GM18858 (cell line): Measurements from ENCODE around the gene EIF2B5.
"Not testable (repeated sequence)": the region's sequence is repeated elsewhere in the genome, so short reads cannot be mapped to it uniquely, and the experiment has no call there.

ENCODE experiments used
- ATAC-seq: cut with Tn5 transposase; IDR thresholded peaks from one replicate; pipeline ENCODE4 v1.9.1; 2021; ENCODE audit not compliant: unreplicated experiment

The EIF2B5 gene

GRCh38 chr3:184145111-184145524 lies 10.0 kb downstream of the EIF2B5 start:
- no peak for ATAC-seq

GRCh38 chr3:184145751-184146270 lies 10.7 kb downstream of the EIF2B5 start:
- no peak for ATAC-seq

DNA sequence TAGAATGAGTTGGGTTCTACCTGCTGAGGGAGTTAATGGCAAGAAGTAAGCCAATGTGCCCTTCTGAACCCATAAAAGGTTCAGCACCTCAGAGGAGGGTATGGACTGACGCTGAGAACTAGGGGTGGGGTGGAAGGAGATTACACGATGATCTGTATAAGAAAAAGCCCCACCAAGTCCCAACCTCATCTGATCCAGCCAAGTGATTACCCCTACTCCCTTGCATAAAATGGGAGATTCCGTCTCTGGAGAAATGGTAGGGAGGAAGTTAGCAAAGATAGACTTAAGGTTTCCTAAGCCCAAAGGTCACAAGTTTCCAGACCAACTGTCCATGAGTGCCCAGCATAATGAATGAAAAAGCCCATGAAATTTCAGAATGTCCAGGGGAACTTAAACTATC lies 12.9 kb downstream of the EIF2B5 start:
- no peak for ATAC-seq

DNA sequence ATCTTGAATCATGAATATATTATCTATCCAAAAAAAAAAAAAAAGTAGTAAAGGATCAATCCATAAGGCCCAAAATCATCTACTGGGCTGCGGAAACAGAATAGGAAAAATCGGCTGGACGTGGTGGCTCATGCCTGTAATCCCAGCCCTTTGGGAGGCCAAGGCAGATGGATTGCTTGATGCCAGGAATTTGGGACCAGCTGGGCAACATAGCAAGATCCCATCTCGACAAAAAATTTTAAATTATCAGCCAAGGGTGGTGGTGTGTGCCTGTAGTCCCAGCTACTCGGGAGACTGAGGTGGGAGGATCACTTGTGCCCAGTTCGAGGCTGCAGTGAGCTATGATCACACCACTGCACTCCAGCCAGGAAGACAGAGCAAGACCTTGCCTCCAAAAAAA lies 14.0 kb downstream of the EIF2B5 start:
- ATAC-seq = no peak

GRCh38 chr3:184149770-184150169 lies 14.6 kb downstream of the EIF2B5 start:
- not testable (repeated sequence) for ATAC-seq

DNA sequence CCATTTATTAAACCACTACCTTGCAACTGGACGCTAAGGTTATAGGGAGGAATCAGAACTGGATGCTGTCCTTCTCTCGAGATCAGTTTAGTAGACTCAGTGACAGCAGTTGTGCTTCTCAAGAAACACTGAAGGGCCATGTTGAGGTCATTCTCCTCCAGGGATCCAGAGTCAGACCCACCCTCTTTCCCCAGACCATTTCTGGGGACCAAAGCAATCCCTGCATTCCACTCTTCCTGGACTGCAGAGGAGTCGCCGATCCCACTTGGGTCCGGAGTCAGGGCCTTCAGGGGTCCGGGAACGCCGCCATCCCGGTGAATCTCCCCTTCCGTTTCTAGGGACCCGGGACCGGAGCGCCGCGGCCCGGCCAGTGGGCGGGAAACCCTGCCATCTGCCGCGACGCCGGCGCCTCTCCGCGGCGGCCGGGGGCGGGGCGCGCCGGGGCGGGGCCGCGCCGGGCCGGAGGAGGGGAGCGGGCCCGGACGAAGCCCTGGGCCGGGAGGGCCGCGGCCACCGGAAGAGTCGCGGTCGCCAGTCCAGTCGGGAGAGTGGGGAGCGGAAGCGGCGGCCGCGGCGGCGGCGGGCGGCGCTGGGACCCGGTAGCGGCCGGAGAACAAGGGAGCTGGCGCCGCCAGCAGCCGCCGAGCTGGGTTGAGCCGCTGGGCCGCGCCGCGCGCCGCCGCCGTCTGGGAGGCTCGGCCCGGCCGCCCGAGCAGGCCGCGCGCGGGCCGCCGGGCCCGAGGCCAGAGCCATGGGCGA lies 19.9 kb downstream of the EIF2B5 start, which contains the start of gene DVL3:
Gene DVL3, plus strand, starts transcription at position 493 of the 759 bp plus-strand sequence. Its CDS starts 259 bp downstream, at position 752.
- ATAC-seq = peak; percentile 63

GRCh38 chr3:184155644-184156521 lies 20.7 kb downstream of the EIF2B5 start:
- peak; percentile 10 for ATAC-seq

DNA sequence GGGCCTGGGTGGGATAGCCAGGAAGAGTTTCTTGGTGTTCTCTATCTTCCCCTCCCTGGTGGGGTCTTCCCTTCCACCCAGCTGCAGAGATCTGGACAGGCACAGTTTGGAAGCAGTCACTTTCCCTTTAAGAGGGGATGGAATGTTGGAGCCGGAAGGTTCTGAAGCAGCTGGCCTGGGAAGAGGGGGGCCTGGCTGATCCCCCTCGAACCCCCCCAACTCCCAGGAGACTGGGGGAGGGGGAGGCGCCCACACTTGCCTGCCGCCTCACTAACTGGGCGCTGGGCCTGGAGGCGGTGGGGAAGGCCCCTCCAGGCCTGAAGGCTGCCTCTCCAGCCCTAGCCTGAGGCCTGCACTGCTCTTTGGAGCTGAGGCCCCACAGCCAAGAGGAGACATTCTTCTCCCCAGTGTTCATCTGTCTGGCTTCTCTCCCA lies 21.4 kb downstream of the EIF2B5 start:
- ATAC-seq = no peak

GRCh38 chr3:184157206-184157605 lies 22.0 kb downstream of the EIF2B5 start:
- no peak for ATAC-seq

DNA sequence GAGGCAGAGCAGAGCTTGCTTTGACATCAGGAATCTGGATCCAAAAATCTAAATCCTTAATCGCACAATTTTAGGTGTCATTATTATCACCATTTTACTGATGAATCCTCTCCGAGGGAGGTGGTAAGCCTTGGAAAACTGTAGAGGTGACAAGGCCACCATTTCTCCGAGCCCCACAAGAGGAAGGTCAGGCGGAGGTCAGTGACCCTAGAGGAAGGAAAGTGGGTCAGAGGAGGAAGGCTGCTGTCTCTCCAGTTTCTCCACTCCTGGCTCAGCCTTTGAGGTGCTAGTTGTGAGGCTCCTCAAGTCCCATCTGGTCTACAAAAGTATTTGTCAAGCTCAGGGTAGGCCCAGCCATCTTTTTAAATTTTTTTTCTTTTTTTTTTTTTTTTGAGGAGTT lies 23.2 kb downstream of the EIF2B5 start:
- no peak for ATAC-seq

DNA sequence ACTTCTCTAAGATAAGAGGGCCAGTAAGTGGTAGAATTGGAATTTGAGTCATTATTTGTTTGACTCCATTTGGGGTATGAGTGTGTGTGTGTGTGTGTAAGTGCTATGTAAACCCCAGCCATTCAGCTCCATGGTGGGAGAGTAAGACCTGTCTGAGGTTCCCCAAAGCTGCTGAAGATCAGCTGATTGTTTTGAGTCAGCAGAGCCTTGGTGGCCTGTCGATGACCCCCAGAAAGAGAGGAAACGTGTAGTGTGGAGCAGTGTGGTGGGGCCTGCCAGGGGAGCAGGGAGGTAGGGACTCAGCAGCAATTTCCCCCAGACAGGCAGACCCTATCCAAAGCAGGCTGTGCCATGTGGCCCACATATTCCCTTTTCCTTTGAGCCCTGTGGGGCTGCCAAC lies 25.3 kb downstream of the EIF2B5 start:
- ATAC-seq = no peak

DNA sequence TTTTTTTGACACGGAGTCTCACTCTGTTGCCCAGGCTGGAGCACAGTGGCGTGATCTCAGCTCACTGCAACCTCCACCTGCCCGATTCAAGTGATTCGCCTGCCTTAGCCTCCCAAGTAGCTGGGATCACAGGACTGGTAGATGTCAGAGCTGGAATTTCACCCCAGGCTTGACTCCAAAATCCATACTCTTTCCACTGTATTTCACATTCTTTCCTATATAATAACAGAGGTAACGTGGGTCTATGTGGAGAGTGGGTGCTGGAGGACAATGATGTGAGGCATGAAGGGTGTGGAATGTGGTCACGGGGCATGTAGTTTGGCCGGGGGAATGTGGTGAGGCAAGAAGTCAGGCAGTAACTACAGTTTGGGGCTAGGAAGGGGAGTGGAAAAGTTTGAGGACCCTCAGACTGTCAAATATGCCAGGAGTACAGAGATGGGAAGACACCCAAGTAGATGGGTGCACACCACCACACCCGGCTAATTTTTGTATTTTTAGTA lies 27.5 kb downstream of the EIF2B5 start:
- not testable (repeated sequence) for ATAC-seq

- no peak for ATAC-seq
These were observed 29.6 kb downstream of the EIF2B5 start for GRCh38 chr3:184164648-184165330.

DNA sequence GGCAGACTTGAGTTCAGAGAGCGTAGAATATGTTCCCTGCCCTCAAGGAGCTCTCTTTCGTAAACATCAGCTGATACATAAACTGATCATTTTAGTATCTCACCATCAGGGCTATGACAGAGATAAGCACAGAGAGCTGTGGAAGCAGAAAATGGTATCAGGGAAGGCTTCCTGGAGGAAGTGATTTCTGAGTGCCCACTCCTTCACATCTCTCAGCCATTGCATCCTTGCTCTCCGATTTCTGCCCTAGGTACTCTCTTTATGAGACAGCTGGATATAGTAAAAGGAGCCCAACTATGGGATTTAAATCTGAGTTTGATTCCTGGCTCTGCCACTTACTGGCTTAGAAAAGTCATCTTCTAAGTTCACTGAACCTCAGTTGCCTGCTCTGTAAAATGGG lies 30.4 kb downstream of the EIF2B5 start:
- ATAC-seq = no peak

DNA sequence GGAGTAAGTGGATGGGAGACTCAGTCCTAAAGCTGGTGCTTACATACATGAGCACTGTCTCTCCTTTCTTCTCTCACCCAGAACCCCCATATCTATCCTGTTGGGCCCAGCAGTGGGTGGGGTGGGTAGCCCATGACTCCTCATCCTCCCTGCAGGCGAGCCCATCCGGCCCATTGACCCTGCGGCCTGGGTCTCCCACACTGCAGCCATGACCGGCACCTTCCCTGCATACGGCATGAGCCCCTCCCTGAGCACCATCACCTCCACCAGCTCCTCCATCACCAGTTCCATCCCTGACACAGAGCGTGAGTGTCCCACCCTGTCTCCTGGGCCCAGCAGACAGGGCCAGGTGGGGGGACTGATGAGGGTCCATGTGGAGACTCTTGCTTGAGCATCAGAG lies 31.5 kb downstream of the EIF2B5 start:
- ATAC-seq = no peak

GRCh38 chr3:184167786-184168185 lies 32.6 kb downstream of the EIF2B5 start:
- ATAC-seq = no peak

DNA sequence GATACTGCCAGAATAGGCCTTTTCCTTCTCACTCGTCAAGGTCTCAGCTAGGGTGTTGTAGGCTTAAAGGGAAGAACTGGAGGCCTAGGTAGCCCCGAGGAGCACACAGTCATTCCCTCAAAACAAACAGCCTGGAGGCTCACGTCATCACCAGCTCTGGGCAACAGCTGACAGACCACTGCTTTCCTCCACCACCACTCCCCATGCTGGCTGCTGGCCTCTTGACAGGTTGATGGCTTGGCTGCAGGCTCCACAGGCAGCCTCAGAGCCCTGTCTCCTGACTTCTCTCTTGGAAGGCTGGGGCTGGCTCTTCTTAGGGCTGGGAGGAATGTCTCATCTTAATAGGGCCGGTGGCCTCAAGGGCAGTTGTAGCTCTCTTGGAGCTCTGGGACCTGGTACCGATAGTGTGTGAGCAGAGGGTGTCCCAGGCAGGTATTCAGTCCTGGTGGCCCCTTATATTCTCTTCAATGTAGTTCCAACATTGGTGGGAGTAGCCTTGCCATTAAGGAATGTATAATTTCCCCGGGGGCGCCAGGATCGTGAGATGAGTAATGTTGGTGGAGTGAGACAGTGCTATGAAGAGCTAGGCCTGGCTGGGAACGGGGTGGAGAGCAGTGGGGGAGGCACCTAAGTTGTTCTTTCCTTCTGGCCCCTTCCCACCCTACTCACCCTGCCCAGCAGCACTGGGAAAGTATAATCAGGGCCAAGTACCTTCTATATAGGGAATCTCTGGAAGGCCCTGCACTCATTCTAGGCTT lies 33.4 kb downstream of the EIF2B5 start:
- ATAC-seq = no peak

DNA sequence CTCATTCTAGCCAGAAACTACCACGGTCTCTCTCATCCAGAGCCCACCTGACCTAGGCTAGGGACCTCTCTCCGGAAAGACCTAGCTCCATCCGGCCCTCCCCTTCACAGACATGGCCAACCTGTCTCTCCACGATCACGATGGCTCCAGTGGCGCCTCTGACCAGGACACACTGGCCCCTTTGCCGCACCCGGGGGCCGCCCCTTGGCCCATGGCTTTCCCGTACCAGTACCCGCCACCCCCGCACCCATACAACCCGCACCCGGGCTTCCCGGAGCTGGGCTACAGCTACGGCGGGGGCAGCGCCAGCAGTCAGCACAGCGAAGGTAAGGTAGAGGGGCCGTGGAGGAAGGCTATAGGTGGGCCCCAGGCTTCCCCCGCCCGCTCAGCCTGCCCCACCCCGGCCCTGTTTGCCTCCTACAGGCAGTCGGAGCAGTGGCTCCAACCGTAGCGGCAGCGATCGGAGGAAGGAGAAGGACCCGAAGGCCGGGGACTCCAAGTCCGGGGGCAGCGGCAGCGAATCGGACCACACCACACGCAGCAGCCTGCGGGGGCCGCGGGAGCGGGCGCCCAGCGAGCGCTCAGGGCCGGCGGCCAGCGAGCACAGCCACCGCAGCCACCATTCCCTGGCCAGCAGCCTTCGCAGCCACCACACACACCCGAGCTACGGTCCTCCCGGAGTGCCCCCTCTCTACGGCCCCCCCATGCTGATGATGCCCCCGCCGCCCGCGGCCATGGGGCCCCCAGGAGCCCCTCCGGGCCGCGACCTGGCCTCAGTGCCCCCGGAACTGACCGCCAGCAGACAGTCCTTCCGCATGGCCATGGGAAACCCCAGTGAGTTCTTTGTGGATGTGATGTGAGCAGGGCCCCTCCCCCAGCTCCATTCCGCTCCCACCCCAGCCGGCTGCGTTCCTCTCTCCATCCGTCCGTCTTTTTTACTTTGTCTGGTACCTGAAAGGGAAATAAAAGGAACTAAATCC lies 35.0 kb downstream of the EIF2B5 start:
- no peak for ATAC-seq

GRCh38 chr3:184171562-184171961 lies 36.4 kb downstream of the EIF2B5 start:
- no peak for ATAC-seq
